ENCODE results near the gene CEP63. TPM values are rescaled to one million over a fixed set of nuclear protein-coding genes. Genes with fewer than 3 reads are reported as not detected.

Gene CEP63
- total and polyA plus RNA-seq, 2 experiments from 2014 or later: 15.1 to 53.9 TPM

DNA sequence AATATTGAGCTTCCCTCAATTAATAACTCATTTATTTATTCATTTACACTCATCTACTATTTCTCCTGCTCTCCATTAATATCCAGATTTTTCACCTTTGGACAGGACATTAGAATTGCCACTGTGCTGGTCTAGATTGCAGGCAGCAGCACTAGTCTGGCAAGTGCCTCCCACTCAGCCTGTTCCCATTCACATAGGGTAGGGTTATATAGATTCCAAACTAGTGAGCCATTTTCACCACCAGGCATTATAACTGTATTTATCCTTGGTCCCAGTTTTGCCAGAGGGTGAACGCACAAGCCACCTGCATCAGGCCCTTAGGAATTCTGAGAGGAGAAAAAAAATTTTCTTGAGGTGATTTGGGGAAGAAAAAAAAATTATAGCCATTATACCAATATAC is 44.5 kb upstream of the CEP63 start:
- Histone ChIP-seq H3K27ac (ENCODE audit: low read depth) (no peak overlapping the region), H3K79me2 (replicated peaks; ENCODE audit: insufficient read depth) (no peaks in the 10 kb centered on the region), H3K36me3 (ENCODE audit: insufficient read depth) (no peaks in the 10 kb centered on the region; the same call in 1 of the 2 replicates), H3K27me3 (ENCODE audit: insufficient read depth) (no peaks in the 10 kb centered on the region), H3K4me2 (no peak overlapping the region), H3F3A (replicated peaks; ENCODE audit: low read depth) (no peaks in the 10 kb centered on the region), H3K4me3 (no peak overlapping the region), H3K9me2 (ENCODE audit: insufficient read depth) (no peaks in the 10 kb centered on the region), H4K20me1 (replicated peaks; ENCODE audit: insufficient read depth) (no peaks in the 10 kb centered on the region), H3K4me1 (ENCODE audit: insufficient read depth) (no peaks in the 10 kb centered on the region), H2AFZ (no peak overlapping the region)
- peaks cover 6% of the 10 kb centered on the region; the same call in 1 of the 3 replicates for H3K9me3 Mint-ChIP-seq
- DNase-seq (ENCODE audit: low spot score) (no peak), ATAC-seq (no peak)
- H3K36me3 Mint-ChIP-seq (ENCODE audit: low read depth): no peaks in the 10 kb centered on the region
- peaks cover 1% of the 10 kb centered on the region for H3K27me3 Mint-ChIP-seq (ENCODE audit: insufficient read depth, low read depth, poor library complexity)
- no peak overlapping the region for H3K27ac Mint-ChIP-seq
- no peaks in the 10 kb centered on the region; the same call in 2 of the 3 replicates for H3K4me1 Mint-ChIP-seq
- no peak for TF ChIP-seq CREB1 (CRISPR knock-in tag; IDR thresholded peaks at IDR 0.05; ENCODE audit: low read depth)
- no peak for TF ChIP-seq STAT1 (IDR thresholded peaks at IDR 0.05; ENCODE audit: unreplicated experiment)
- TF ChIP-seq, protein P1, sequence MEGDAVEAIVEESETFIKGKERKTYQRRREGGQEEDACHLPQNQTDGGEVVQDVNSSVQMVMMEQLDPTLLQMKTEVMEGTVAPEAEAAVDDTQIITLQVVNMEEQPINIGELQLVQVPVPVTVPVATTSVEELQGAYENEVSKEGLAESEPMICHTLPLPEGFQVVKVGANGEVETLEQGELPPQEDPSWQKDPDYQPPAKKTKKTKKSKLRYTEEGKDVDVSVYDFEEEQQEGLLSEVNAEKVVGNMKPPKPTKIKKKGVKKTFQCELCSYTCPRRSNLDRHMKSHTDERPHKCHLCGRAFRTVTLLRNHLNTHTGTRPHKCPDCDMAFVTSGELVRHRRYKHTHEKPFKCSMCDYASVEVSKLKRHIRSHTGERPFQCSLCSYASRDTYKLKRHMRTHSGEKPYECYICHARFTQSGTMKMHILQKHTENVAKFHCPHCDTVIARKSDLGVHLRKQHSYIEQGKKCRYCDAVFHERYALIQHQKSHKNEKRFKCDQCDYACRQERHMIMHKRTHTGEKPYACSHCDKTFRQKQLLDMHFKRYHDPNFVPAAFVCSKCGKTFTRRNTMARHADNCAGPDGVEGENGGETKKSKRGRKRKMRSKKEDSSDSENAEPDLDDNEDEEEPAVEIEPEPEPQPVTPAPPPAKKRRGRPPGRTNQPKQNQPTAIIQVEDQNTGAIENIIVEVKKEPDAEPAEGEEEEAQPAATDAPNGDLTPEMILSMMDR (conservative IDR thresholded peaks at IDR 0.05; ENCODE audit: low read depth in 2 of 2): no peak
- TF ChIP-seq, protein P2, sequence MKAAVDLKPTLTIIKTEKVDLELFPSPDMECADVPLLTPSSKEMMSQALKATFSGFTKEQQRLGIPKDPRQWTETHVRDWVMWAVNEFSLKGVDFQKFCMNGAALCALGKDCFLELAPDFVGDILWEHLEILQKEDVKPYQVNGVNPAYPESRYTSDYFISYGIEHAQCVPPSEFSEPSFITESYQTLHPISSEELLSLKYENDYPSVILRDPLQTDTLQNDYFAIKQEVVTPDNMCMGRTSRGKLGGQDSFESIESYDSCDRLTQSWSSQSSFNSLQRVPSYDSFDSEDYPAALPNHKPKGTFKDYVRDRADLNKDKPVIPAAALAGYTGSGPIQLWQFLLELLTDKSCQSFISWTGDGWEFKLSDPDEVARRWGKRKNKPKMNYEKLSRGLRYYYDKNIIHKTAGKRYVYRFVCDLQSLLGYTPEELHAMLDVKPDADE (IDR thresholded peaks at IDR 0.05): no peak
- TF ChIP-seq ZNF331 (CRISPR knock-in tag; IDR thresholded peaks at IDR 0.05; ENCODE audit: low read depth): no peak
- TF ChIP-seq POLR2AphosphoS5 (IDR thresholded peaks at IDR 0.05; ENCODE audit: low read depth): no peak
- TF ChIP-seq, protein P3, sequence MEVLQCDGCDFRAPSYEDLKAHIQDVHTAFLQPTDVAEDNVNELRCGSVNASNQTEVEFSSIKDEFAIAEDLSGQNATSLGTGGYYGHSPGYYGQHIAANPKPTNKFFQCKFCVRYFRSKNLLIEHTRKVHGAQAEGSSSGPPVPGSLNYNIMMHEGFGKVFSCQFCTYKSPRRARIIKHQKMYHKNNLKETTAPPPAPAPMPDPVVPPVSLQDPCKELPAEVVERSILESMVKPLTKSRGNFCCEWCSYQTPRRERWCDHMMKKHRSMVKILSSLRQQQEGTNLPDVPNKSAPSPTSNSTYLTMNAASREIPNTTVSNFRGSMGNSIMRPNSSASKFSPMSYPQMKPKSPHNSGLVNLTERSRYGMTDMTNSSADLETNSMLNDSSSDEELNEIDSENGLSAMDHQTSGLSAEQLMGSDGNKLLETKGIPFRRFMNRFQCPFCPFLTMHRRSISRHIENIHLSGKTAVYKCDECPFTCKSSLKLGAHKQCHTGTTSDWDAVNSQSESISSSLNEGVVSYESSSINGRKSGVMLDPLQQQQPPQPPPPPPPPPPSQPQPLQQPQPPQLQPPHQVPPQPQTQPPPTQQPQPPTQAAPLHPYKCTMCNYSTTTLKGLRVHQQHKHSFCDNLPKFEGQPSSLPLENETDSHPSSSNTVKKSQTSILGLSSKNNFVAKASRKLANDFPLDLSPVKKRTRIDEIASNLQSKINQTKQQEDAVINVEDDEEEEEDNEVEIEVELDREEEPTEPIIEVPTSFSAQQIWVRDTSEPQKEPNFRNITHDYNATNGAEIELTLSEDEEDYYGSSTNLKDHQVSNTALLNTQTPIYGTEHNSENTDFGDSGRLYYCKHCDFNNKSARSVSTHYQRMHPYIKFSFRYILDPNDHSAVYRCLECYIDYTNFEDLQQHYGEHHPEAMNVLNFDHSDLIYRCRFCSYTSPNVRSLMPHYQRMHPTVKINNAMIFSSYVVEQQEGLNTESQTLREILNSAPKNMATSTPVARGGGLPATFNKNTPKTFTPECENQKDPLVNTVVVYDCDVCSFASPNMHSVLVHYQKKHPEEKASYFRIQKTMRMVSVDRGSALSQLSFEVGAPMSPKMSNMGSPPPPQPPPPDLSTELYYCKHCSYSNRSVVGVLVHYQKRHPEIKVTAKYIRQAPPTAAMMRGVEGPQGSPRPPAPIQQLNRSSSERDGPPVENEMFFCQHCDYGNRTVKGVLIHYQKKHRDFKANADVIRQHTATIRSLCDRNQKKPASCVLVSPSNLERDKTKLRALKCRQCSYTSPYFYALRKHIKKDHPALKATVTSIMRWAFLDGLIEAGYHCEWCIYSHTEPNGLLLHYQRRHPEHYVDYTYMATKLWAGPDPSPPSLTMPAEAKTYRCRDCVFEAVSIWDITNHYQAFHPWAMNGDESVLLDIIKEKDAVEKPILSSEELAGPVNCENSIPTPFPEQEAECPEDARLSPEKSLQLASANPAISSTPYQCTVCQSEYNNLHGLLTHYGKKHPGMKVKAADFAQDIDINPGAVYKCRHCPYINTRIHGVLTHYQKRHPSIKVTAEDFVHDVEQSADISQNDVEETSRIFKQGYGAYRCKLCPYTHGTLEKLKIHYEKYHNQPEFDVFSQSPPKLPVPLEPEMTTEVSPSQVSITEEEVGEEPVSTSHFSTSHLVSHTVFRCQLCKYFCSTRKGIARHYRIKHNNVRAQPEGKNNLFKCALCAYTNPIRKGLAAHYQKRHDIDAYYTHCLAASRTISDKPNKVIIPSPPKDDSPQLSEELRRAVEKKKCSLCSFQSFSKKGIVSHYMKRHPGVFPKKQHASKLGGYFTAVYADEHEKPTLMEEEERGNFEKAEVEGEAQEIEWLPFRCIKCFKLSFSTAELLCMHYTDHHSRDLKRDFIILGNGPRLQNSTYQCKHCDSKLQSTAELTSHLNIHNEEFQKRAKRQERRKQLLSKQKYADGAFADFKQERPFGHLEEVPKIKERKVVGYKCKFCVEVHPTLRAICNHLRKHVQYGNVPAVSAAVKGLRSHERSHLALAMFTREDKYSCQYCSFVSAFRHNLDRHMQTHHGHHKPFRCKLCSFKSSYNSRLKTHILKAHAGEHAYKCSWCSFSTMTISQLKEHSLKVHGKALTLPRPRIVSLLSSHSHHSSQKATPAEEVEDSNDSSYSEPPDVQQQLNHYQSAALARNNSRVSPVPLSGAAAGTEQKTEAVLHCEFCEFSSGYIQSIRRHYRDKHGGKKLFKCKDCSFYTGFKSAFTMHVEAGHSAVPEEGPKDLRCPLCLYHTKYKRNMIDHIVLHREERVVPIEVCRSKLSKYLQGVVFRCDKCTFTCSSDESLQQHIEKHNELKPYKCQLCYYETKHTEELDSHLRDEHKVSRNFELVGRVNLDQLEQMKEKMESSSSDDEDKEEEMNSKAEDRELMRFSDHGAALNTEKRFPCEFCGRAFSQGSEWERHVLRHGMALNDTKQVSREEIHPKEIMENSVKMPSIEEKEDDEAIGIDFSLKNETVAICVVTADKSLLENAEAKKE (CRISPR knock-in tag; IDR thresholded peaks at IDR 0.05): no peak
- no peak for TF ChIP-seq EZH2phosphoT487 (IDR thresholded peaks at IDR 0.05; ENCODE audit: unreplicated experiment)
- TF ChIP-seq JUNB (IDR thresholded peaks at IDR 0.05; ENCODE audit: unreplicated experiment): no peak
- TF ChIP-seq ZNF114 (CRISPR knock-in tag; IDR thresholded peaks at IDR 0.05): no peak
- TF ChIP-seq, protein P4, sequence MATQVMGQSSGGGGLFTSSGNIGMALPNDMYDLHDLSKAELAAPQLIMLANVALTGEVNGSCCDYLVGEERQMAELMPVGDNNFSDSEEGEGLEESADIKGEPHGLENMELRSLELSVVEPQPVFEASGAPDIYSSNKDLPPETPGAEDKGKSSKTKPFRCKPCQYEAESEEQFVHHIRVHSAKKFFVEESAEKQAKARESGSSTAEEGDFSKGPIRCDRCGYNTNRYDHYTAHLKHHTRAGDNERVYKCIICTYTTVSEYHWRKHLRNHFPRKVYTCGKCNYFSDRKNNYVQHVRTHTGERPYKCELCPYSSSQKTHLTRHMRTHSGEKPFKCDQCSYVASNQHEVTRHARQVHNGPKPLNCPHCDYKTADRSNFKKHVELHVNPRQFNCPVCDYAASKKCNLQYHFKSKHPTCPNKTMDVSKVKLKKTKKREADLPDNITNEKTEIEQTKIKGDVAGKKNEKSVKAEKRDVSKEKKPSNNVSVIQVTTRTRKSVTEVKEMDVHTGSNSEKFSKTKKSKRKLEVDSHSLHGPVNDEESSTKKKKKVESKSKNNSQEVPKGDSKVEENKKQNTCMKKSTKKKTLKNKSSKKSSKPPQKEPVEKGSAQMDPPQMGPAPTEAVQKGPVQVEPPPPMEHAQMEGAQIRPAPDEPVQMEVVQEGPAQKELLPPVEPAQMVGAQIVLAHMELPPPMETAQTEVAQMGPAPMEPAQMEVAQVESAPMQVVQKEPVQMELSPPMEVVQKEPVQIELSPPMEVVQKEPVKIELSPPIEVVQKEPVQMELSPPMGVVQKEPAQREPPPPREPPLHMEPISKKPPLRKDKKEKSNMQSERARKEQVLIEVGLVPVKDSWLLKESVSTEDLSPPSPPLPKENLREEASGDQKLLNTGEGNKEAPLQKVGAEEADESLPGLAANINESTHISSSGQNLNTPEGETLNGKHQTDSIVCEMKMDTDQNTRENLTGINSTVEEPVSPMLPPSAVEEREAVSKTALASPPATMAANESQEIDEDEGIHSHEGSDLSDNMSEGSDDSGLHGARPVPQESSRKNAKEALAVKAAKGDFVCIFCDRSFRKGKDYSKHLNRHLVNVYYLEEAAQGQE (IDR thresholded peaks at IDR 0.05; ENCODE audit: unreplicated experiment): no peak
- no peak for TF ChIP-seq NANOG (IDR thresholded peaks at IDR 0.05; ENCODE audit: borderline replicate concordance)
- no peak for TF ChIP-seq EZH2 (IDR thresholded peaks at IDR 0.05; ENCODE audit: low read depth, unreplicated experiment)
- H3K4me3 Mint-ChIP-seq: no peak overlapping the region
